Esophagus muscularis mucosa (tissue), 4 donors: ENCODE data around the gene SLC25A31. TPM values are rescaled to one million over a fixed set of nuclear protein-coding genes. Genes with fewer than 3 reads are reported as not detected.

ENCODE experiments used
- DNase-seq: peaks from one replicate; pipeline ENCODE4 v3.0.0-alpha.2; 2017; ENCODE audit errors: extremely low spot score
- H3K27ac ChIP-seq, 4 donors: fragments of 200-600 bp; sonication (generic); replicated peaks in 1 of 4; 1 replicate in 3 of 4; 2 replicates in 1 of 4; pipeline ENCODE4 v1.5.1; 2016 to 2019; ENCODE audit warnings: mild to moderate bottlenecking in 1 of 4
- H3K27me3 ChIP-seq, 4 donors: fragments of 200-600 bp; sonication (generic); one replicate each; pipeline versions ENCODE4 v1.5.1 to v1.6.0; 2016 to 2019
- H3K36me3 ChIP-seq, 4 donors: fragments of 200-600 bp; sonication (generic); one replicate each; pipeline ENCODE4 v1.5.1; 2016 to 2019
- H3K4me1 ChIP-seq, 4 donors: fragments of 200-600 bp; sonication (generic); one replicate each; pipeline ENCODE4 v1.5.1; 2016 to 2019
- H3K4me3 ChIP-seq, 4 donors: fragments of 200-600 bp; sonication (generic); 1 replicate in 2 of 4; 2 replicates in 2 of 4; pipeline ENCODE4 v1.5.1; 2016 to 2019; ENCODE audit warnings: mild to moderate bottlenecking in 4 of 4, moderate library complexity in 1 of 4
- H3K9me3 ChIP-seq, 4 donors: fragments of 200-600 bp; sonication (generic); 1 replicate in 3 of 4; 2 replicates in 1 of 4; pipeline ENCODE4 v1.5.1; 2016 to 2019
- EP300 ChIP-seq: sonication (generic); formaldehyde crosslinking; IDR thresholded peaks from one replicate; pipeline ENCODE4 v1.6.1; 2017; ENCODE audit warnings: antibody characterized with exemption
- POLR2A ChIP-seq: fragments of 450-650 bp; IDR thresholded peaks from one replicate; pipeline ENCODE4 v1.6.1; 2017; ENCODE audit warnings: antibody characterized with exemption, moderate library complexity, mild to moderate bottlenecking, low read depth
- POLR2AphosphoS5 ChIP-seq, 2 donors: sonication (generic); formaldehyde crosslinking; IDR thresholded peaks; one replicate each; pipeline ENCODE4 v1.6.1; 2017; ENCODE audit warnings: antibody characterized with exemption in 2 of 2
- WGBS: methylation state at CpG from one replicate; pipeline ENCODE4 v1.1.5; 2018; 5-methylcytosine and 5-hydroxymethylcytosine counted together
- intact Hi-C: fragments of 100-400 bp; cut with DNase I; formaldehyde crosslinking; loops from one replicate; pipeline ENCODE4 v1.15.1; 2023
- total RNA-seq, 4 donors: library from RNA; depleted of rRNA; stranded (reverse); fragments of >200 nt; gene quantifications; one replicate each; pipeline versions ENCODE4 v1.1.0 to v1.2.1, GENCODE V29; 2016
- TF ChIP-seq, protein P1 (sequence below), 3 experiments: fragments of 200-600 bp in 2 of 3; fragments of 450-650 bp in 1 of 3; sonication (generic) in 2 of 3; IDR thresholded peaks; one replicate each; pipeline ENCODE4 v1.5.1; 2017 to 2019; ENCODE audit warnings: antibody characterized with exemption in 3 of 3, mild to moderate bottlenecking in 2 of 3, moderate library complexity in 1 of 3

SLC25A31 gene
- total RNA-seq, 4 donors from 2014 or later: not detected

DNA sequence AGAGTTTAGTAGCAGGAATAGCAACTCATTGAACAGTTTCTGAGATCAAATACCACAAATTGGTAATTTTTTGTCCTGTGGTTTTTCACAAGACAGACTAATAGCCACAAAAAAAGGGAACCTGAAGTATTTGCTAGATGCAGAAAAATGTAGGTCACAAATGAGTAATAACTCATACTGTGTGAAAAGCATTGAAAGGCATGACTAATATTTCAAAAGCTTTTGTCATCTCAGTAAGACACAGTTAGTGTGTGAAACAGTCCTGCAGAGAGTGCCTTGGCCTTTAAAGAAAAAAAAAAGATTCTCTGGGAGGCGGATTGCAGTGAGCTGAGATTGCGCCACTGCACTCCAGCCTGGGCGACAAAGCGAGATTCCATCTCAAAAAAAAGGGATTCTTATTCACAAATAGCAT is 31.4 kb upstream of the SLC25A31 start:
- H3K27me3 ChIP-seq: no peaks in the 10 kb centered on the region
- TF ChIP-seq POLR2AphosphoS5 (IDR thresholded peaks at IDR 0.05) (no peak), EP300 (no peak), POLR2A (no peak)
- TF ChIP-seq, protein P1, sequence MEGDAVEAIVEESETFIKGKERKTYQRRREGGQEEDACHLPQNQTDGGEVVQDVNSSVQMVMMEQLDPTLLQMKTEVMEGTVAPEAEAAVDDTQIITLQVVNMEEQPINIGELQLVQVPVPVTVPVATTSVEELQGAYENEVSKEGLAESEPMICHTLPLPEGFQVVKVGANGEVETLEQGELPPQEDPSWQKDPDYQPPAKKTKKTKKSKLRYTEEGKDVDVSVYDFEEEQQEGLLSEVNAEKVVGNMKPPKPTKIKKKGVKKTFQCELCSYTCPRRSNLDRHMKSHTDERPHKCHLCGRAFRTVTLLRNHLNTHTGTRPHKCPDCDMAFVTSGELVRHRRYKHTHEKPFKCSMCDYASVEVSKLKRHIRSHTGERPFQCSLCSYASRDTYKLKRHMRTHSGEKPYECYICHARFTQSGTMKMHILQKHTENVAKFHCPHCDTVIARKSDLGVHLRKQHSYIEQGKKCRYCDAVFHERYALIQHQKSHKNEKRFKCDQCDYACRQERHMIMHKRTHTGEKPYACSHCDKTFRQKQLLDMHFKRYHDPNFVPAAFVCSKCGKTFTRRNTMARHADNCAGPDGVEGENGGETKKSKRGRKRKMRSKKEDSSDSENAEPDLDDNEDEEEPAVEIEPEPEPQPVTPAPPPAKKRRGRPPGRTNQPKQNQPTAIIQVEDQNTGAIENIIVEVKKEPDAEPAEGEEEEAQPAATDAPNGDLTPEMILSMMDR (IDR thresholded peaks at IDR 0.05): no peak
- H3K9me3 ChIP-seq: peaks cover 0 to 12% (median 4%) of the 10 kb centered on the region in 4 donors
- intact Hi-C loops: no loop called here
- H3K4me3 ChIP-seq: no peak overlapping the region
- no peak overlapping the region for H3K27ac ChIP-seq
- no peak for DNase-seq
- H3K36me3 ChIP-seq: peaks cover 0 to 17% (median 2%) of the 10 kb centered on the region in 4 donors
- 81% methylated on average over 4 of the region's 4 CpGs for WGBS
- H3K4me1 ChIP-seq: no peaks in the 10 kb centered on the region

- WGBS: 65% methylated on average over 5 of the region's 5 CpGs
- peaks cover 0 to 44% (median 16%) of the 10 kb centered on the region in 4 donors for H3K36me3 ChIP-seq
- no peak overlapping the region for H3K4me3 ChIP-seq
- DNase-seq: no peak
- no peaks in the 10 kb centered on the region for H3K9me3 ChIP-seq
- peaks cover 0 to 4% (median 0%) of the 10 kb centered on the region in 4 donors for H3K4me1 ChIP-seq
- H3K27me3 ChIP-seq: no peaks in the 10 kb centered on the region
- intact Hi-C loops: no loop called here
- no peak overlapping the region for H3K27ac ChIP-seq
- TF ChIP-seq POLR2AphosphoS5 (IDR thresholded peaks at IDR 0.05) (no peak), EP300 (no peak), POLR2A (no peak)
- TF ChIP-seq, protein P1 (IDR thresholded peaks at IDR 0.05): no peak
Measured at GRCh38 chr4:127708985-127709384, 21.2 kb upstream of the SLC25A31 start.

DNA sequence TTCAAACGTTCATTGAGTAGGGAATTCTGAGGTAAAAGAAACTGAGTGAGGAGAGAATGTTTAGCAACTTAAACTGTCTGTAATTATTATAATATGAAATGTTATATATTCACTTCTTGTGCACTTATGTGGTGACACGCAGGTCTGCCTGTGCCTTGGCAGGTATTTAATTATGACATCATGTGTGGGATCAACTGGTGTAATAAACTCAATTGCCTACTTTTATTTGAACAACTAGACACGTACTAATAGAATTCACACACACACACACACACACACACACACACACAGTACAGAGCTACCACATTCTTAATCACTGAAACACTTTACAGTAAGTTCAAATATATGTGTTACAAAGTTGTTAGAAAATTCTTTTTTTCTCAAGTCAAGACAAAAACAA is 20.7 kb upstream of the SLC25A31 start:
- Histone ChIP-seq H3K4me1 (peaks cover 0 to 4% (median 0%) of the 10 kb centered on the region in 4 donors), H3K27me3 (no peaks in the 10 kb centered on the region), H3K27ac (no peak overlapping the region), H3K4me3 (no peak overlapping the region), H3K36me3 (peaks cover 0 to 44% (median 16%) of the 10 kb centered on the region in 4 donors), H3K9me3 (no peaks in the 10 kb centered on the region)
- no peak for DNase-seq
- intact Hi-C loops: no loop called here
- WGBS: 78% methylated on average over 3 of the region's 3 CpGs
- TF ChIP-seq POLR2AphosphoS5 (IDR thresholded peaks at IDR 0.05) (no peak), EP300 (no peak), POLR2A (no peak)
- TF ChIP-seq, protein P1 (IDR thresholded peaks at IDR 0.05): no peak

GRCh38 chr4:127731406-127731805 is 1.2 kb downstream of the SLC25A31 start:
- Histone ChIP-seq H3K9me3 (no peaks in the 10 kb centered on the region), H3K27ac (no peak overlapping the region), H3K36me3 (no peaks in the 10 kb centered on the region), H3K4me1 (no peaks in the 10 kb centered on the region), H3K4me3 (no peak overlapping the region), H3K27me3 (no peaks in the 10 kb centered on the region)
- WGBS: 95% methylated on average over 19 of the region's 19 CpGs
- intact Hi-C loops: no loop called here
- TF ChIP-seq EP300 (no peak), POLR2A (no peak), POLR2AphosphoS5 (IDR thresholded peaks at IDR 0.05) (no peak)
- no peak for DNase-seq

DNA sequence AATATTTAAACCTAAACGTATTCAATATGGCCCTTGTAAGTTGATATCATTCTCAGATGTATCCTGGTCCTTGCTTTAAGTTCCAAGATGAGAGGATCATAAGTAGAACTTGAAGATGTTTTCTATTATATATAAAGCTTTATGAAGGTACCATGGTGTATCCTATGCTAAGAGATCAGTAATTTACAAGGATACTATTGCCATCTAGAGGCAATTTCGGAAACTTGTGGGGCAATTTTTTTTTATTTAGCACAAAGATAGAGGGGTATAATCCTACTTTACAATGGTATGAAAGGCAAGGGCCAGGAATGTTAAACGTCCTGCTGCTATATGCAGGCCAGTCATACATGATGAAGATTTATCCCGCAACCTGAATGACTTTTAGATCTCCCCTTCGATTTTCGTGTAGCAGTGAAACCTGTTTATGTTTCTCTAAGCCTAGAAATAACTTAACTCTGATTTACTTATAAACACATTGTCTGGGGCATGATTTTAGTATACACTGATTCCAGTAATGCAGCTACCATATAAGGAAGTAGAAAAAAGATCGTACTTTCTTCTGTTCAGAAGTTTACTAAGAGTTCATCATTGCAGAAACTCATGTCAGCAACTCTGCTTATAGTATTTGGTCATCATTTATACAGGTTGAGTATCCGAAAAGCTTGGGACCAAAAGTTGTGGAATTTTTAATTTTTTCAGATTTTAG is 2.6 kb downstream of the SLC25A31 start:
- H3K27ac ChIP-seq: no peak overlapping the region

More for the DNA sequence above, 2.6 kb downstream of the SLC25A31 start:
- no peaks in the 10 kb centered on the region for H3K27me3 ChIP-seq
- no peak for DNase-seq
- H3K4me1 ChIP-seq: no peaks in the 10 kb centered on the region
- no peak overlapping the region for H3K4me3 ChIP-seq
- H3K36me3 ChIP-seq: no peaks in the 10 kb centered on the region
- 18% methylated on average over 8 of the region's 8 CpGs for WGBS
- no peaks in the 10 kb centered on the region for H3K9me3 ChIP-seq
- TF ChIP-seq, protein P1 (IDR thresholded peaks at IDR 0.05): peak; percentile 57 to 65 (median 64)
- TF ChIP-seq POLR2AphosphoS5 (IDR thresholded peaks at IDR 0.05): no peak
- intact Hi-C loops: loop anchor here (2.0 kb wide), 1 partner anchor 128 kb away; no protein-coding TSS in a partner anchor
